Liver (tissue), 9 donors: ENCODE results near the gene PHF11. TPM values are rescaled to one million over a fixed set of nuclear protein-coding genes. Genes with fewer than 3 reads are reported as not detected.

Experiments used
- DNase-seq: peaks from one replicate; pipeline ENCODE4 v3.0.0-alpha.2; 2017; ENCODE audit warnings: low spot score
- H3K27ac ChIP-seq, 2 donors: one replicate each; pipeline ENCODE4 v1.7.0; 2013; ENCODE audit warnings: inconsistent platforms in 2 of 2, low read length in 2 of 2, control low read depth in 1 of 2, low read depth in 1 of 2, mild to moderate bottlenecking in 1 of 2
- H3K27me3 ChIP-seq, 4 donors: one replicate each; pipeline versions ENCODE4 v1.6.1 to v1.7.0; 2013; ENCODE audit warnings: low read length in 3 of 4, inconsistent platforms in 1 of 4, mild to moderate bottlenecking in 1 of 4, moderate library complexity in 1 of 4; ENCODE audit not compliant: control insufficient read depth in 4 of 4, insufficient read depth in 4 of 4
- H3K36me3 ChIP-seq, 4 donors: one replicate each; pipeline versions ENCODE4 v1.6.1 to v1.7.0; 2013; ENCODE audit warnings: low read length in 3 of 4, mild to moderate bottlenecking in 3 of 4, low read depth in 1 of 4, moderate library complexity in 1 of 4; ENCODE audit not compliant: control insufficient read depth in 4 of 4, insufficient read depth in 3 of 4
- H3K4me1 ChIP-seq, 4 donors: one replicate each; pipeline versions ENCODE4 v1.6.1 to v1.7.0; 2013; ENCODE audit warnings: low read length in 3 of 4, mild to moderate bottlenecking in 3 of 4, moderate library complexity in 1 of 4; ENCODE audit not compliant: control insufficient read depth in 4 of 4, insufficient read depth in 4 of 4
- H3K4me3 ChIP-seq, 3 donors: one replicate each; pipeline versions ENCODE4 v1.6.1 to v1.7.0; 2013; ENCODE audit warnings: low read length in 3 of 3, control low read depth in 1 of 3, low read depth in 1 of 3, mild to moderate bottlenecking in 1 of 3
- H3K9ac ChIP-seq, 2 donors: one replicate each; pipeline ENCODE4 v1.7.0; 2013; ENCODE audit warnings: low read length in 2 of 2, mild to moderate bottlenecking in 2 of 2, moderate library complexity in 2 of 2, control low read depth in 1 of 2, low read depth in 1 of 2
- H3K9me3 ChIP-seq, 4 donors: one replicate each; pipeline versions ENCODE4 v1.6.1 to v1.7.0; 2013; ENCODE audit warnings: low read length in 3 of 4; ENCODE audit not compliant: control insufficient read depth in 4 of 4
- ATF3 ChIP-seq: IDR thresholded peaks from 2 replicates; pipeline ENCODE4 v1.6.1; 2016; ENCODE audit warnings: antibody characterized with exemption
- CTCF ChIP-seq: fragments of 150-350 bp; IDR thresholded peaks from 2 replicates; pipeline ENCODE4 v1.5.1; 2017; ENCODE audit warnings: improper control_type of control experiment, low read depth, low read length; ENCODE audit not compliant: missing input control
- EGR1 ChIP-seq, 2 donors: IDR thresholded peaks; 2 replicates each; pipeline ENCODE4 v1.6.1; 2016 to 2018; ENCODE audit warnings: antibody characterized with exemption in 2 of 2, low read depth in 2 of 2
- FOXA1 ChIP-seq: IDR thresholded peaks from 2 replicates; pipeline ENCODE4 v1.6.1; 2016; ENCODE audit warnings: antibody characterized with exemption
- FOXA2 ChIP-seq: IDR thresholded peaks from 2 replicates; pipeline ENCODE4 v1.6.1; 2016; ENCODE audit warnings: antibody characterized with exemption
- GABPA ChIP-seq, 2 donors: IDR thresholded peaks in 1 of 2; conservative IDR thresholded peaks in 1 of 2; 2 replicates each; pipeline ENCODE4 v1.6.1; 2016; ENCODE audit warnings: antibody characterized with exemption in 2 of 2, mild to moderate bottlenecking in 1 of 2, moderate library complexity in 1 of 2
- HNF4A ChIP-seq, 2 donors: conservative IDR thresholded peaks; 2 replicates each; pipeline ENCODE4 v1.6.1; 2016; ENCODE audit warnings: antibody characterized with exemption in 2 of 2, mild to moderate bottlenecking in 2 of 2
- HNF4G ChIP-seq: IDR thresholded peaks from 2 replicates; pipeline ENCODE4 v1.6.1; 2016; ENCODE audit warnings: antibody characterized with exemption
- JUND ChIP-seq, 2 donors: IDR thresholded peaks; 2 replicates each; pipeline ENCODE4 v1.6.1; 2016; ENCODE audit warnings: antibody characterized with exemption in 2 of 2
- NR2F2 ChIP-seq: IDR thresholded peaks from 2 replicates; pipeline ENCODE4 v1.6.1; 2016; ENCODE audit warnings: antibody characterized with exemption
- RAD21 ChIP-seq, 2 donors: IDR thresholded peaks; 2 replicates each; pipeline ENCODE4 v1.6.1; 2016; ENCODE audit warnings: antibody characterized with exemption in 2 of 2, mild to moderate bottlenecking in 2 of 2
- RXRA ChIP-seq, 2 donors: IDR thresholded peaks; 2 replicates each; pipeline ENCODE4 v1.6.1; 2017 to 2018; ENCODE audit warnings: antibody characterized with exemption in 2 of 2, mild to moderate bottlenecking in 1 of 2
- SP1 ChIP-seq: IDR thresholded peaks from 2 replicates; pipeline ENCODE4 v1.6.1; 2018; ENCODE audit warnings: antibody characterized with exemption, mild to moderate bottlenecking
- TAF1 ChIP-seq: conservative IDR thresholded peaks from 2 replicates; pipeline ENCODE4 v1.6.1; 2016; ENCODE audit warnings: antibody characterized with exemption, mild to moderate bottlenecking
- YY1 ChIP-seq: IDR thresholded peaks from 2 replicates; pipeline ENCODE4 v1.6.1; 2016; ENCODE audit warnings: antibody characterized with exemption, mild to moderate bottlenecking
- WGBS: extraction: QIAGEN DNeasy Blood & Tissue Kit; methylation state at CpG from one replicate; pipeline ENCODE4 v1.1.7; 2013; 5-methylcytosine and 5-hydroxymethylcytosine counted together
- polyA plus RNA-seq, 2 donors: library from polyadenylated mRNA; stranded (reverse) in 1 of 2; unstranded in 1 of 2; fragments of 200-250 nt in 1 of 2; fragments of >200 nt in 1 of 2; fragmentation: Nextera tagmentation in 1 of 2; extraction: Ambion mirVana in 1 of 2; gene quantifications; one replicate each; pipeline versions ENCODE4 v1.2.1 to v1.2.3, GENCODE V29; 2013 to 2015
- total RNA-seq, 2 donors: library from RNA; depleted of rRNA; stranded (reverse); fragments of >200 nt; gene quantifications; one replicate each; pipeline ENCODE4 v1.2.3, GENCODE V29; 2014
- TF ChIP-seq, protein P1 (sequence below): IDR thresholded peaks from 2 replicates; pipeline ENCODE4 v1.6.1; 2016; ENCODE audit warnings: antibody characterized with exemption, mild to moderate bottlenecking
- TF ChIP-seq, protein P2 (sequence below): IDR thresholded peaks from 2 replicates; pipeline ENCODE4 v1.6.1; 2016; ENCODE audit warnings: antibody characterized with exemption
- TF ChIP-seq, protein P3 (sequence below): IDR thresholded peaks from 2 replicates; pipeline ENCODE4 v1.6.1; 2016; ENCODE audit warnings: antibody characterized with exemption
- donor health status: healthy.
- donor health status: healthy.
- donor health status: healthy.
- donor health status: healthy.
- donor health status: healthy.

The PHF11 gene
- total and polyA plus RNA-seq, 4 donors: 8.6 to 16.1 (median 11.5) TPM

GRCh38 chr13:49512578-49512977 lies 16.8 kb downstream of the PHF11 start:
- H3K27ac ChIP-seq: no peak overlapping the region
- no peaks in the 10 kb centered on the region for H3K27me3 ChIP-seq
- H3K36me3 ChIP-seq: peaks cover 5 to 15% (median 10%) of the 10 kb centered on the region in 4 donors
- 31% methylated on average over 2 of the region's 2 CpGs for WGBS
- H3K4me1 ChIP-seq: peaks cover 0 to 5% (median 0%) of the 10 kb centered on the region in 4 donors
- H3K9me3 ChIP-seq: no peaks in the 10 kb centered on the region
- no peak overlapping the region for H3K4me3 ChIP-seq
- no peak overlapping the region for H3K9ac ChIP-seq
- no peak for DNase-seq
- TF ChIP-seq RXRA (IDR thresholded peaks at IDR 0.05) (peak; percentile 89 to 93), SP1 (peak; percentile 22), YY1 (no peak), EGR1 (IDR thresholded peaks at IDR 0.05; ENCODE audit: low read depth in 2 of 2) (no peak), RAD21 (IDR thresholded peaks at IDR 0.05) (no peak), FOXA1 (no peak), HNF4A (conservative IDR thresholded peaks at IDR 0.05) (peak; percentile 34 to 48), CTCF (no peak), JUND (IDR thresholded peaks at IDR 0.05) (peak in 1 of 2 donors; percentile 16), FOXA2 (no peak), HNF4G (no peak), NR2F2 (no peak)
- TF ChIP-seq, protein P1, sequence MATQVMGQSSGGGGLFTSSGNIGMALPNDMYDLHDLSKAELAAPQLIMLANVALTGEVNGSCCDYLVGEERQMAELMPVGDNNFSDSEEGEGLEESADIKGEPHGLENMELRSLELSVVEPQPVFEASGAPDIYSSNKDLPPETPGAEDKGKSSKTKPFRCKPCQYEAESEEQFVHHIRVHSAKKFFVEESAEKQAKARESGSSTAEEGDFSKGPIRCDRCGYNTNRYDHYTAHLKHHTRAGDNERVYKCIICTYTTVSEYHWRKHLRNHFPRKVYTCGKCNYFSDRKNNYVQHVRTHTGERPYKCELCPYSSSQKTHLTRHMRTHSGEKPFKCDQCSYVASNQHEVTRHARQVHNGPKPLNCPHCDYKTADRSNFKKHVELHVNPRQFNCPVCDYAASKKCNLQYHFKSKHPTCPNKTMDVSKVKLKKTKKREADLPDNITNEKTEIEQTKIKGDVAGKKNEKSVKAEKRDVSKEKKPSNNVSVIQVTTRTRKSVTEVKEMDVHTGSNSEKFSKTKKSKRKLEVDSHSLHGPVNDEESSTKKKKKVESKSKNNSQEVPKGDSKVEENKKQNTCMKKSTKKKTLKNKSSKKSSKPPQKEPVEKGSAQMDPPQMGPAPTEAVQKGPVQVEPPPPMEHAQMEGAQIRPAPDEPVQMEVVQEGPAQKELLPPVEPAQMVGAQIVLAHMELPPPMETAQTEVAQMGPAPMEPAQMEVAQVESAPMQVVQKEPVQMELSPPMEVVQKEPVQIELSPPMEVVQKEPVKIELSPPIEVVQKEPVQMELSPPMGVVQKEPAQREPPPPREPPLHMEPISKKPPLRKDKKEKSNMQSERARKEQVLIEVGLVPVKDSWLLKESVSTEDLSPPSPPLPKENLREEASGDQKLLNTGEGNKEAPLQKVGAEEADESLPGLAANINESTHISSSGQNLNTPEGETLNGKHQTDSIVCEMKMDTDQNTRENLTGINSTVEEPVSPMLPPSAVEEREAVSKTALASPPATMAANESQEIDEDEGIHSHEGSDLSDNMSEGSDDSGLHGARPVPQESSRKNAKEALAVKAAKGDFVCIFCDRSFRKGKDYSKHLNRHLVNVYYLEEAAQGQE: no peak
- TF ChIP-seq, protein P2, sequence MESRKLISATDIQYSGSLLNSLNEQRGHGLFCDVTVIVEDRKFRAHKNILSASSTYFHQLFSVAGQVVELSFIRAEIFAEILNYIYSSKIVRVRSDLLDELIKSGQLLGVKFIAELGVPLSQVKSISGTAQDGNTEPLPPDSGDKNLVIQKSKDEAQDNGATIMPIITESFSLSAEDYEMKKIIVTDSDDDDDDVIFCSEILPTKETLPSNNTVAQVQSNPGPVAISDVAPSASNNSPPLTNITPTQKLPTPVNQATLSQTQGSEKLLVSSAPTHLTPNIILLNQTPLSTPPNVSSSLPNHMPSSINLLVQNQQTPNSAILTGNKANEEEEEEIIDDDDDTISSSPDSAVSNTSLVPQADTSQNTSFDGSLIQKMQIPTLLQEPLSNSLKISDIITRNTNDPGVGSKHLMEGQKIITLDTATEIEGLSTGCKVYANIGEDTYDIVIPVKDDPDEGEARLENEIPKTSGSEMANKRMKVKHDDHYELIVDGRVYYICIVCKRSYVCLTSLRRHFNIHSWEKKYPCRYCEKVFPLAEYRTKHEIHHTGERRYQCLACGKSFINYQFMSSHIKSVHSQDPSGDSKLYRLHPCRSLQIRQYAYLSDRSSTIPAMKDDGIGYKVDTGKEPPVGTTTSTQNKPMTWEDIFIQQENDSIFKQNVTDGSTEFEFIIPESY: no peak
- TF ChIP-seq, protein P3, sequence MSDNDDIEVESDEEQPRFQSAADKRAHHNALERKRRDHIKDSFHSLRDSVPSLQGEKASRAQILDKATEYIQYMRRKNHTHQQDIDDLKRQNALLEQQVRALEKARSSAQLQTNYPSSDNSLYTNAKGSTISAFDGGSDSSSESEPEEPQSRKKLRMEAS: peak; percentile 54

DNA sequence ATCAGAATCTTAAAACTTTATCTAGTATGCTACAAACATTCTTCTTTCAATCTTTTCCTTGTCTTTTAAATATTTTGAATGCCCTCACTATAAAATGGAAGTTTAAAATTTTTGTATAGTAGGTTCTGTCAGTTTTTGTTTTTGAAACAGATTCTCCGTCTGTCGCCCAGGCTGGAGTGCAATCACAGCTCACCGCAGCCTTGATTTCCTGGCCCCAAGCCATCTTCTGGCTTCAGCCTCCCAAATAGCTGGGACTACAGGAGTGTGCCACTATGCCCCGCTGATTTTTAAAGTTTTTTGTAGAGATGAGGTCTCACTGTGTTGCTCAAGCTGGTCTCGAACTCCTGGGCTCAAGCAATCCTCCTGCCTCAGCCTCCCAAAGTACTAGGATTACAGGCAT lies 20.7 kb downstream of the PHF11 start:
- H3K9ac ChIP-seq: no peak overlapping the region
- H3K4me3 ChIP-seq: no peak overlapping the region
- H3K36me3 ChIP-seq: peaks cover 5 to 28% (median 16%) of the 10 kb centered on the region in 4 donors
- 84% methylated on average over 5 of the region's 5 CpGs for WGBS
- peaks cover 0 to 5% (median 0%) of the 10 kb centered on the region in 4 donors for H3K4me1 ChIP-seq
- H3K27ac ChIP-seq: no peak overlapping the region
- DNase-seq: no peak
- no peaks in the 10 kb centered on the region for H3K9me3 ChIP-seq
- no peaks in the 10 kb centered on the region for H3K27me3 ChIP-seq
- TF ChIP-seq RXRA (IDR thresholded peaks at IDR 0.05) (no peak), HNF4G (no peak), GABPA (IDR thresholded peaks at IDR 0.05 in 1 of 2, conservative IDR thresholded peaks at IDR 0.05 in 1 of 2) (no peak), NR2F2 (no peak), TAF1 (no peak), HNF4A (conservative IDR thresholded peaks at IDR 0.05) (no peak), YY1 (no peak), RAD21 (IDR thresholded peaks at IDR 0.05) (no peak), EGR1 (IDR thresholded peaks at IDR 0.05; ENCODE audit: low read depth in 2 of 2) (no peak), ATF3 (no peak), FOXA2 (no peak)
- TF ChIP-seq, protein P3: no peak
- TF ChIP-seq, protein P2: no peak
- TF ChIP-seq, protein P1: no peak
